Right lobe of liver (tissue), 6 donors: ENCODE measurements around the gene SPTA1. TPM values are rescaled to one million over a fixed set of nuclear protein-coding genes. Genes with fewer than 3 reads are reported as not detected.

Source experiments
- ATAC-seq, 4 donors: fragments of 200-7000 bp; cut with Tn5 transposase; one replicate each; pipeline ENCODE4 v1.9.1; 2020; ENCODE audit warnings: mild to moderate bottlenecking in 4 of 4, moderate library complexity in 4 of 4
- DNase-seq, 3 donors: peaks; one replicate each; pipeline ENCODE4 v3.0.0-alpha.2; 2020
- H3K27ac ChIP-seq, 3 donors: fragments of 200-600 bp; one replicate each; pipeline ENCODE4 v1.8.0; 2022
- H3K27me3 ChIP-seq, 2 donors: fragments of 200-600 bp; one replicate each; pipeline ENCODE4 v1.8.0; 2022
- H3K36me3 ChIP-seq, 4 donors: fragments of 200-600 bp; sonication (generic) in 1 of 4; one replicate each; pipeline versions ENCODE4 v1.5.1 to v1.8.0; 2017 to 2022; ENCODE audit warnings: control low read depth in 1 of 4
- H3K4me1 ChIP-seq, 4 donors: fragments of 200-600 bp; sonication (generic) in 1 of 4; one replicate each; pipeline versions ENCODE4 v1.5.1 to v1.8.0; 2017 to 2022; ENCODE audit warnings: control low read depth in 1 of 4
- H3K4me3 ChIP-seq, 3 donors: fragments of 200-600 bp; one replicate each; pipeline ENCODE4 v1.8.0; 2022
- H3K9me3 ChIP-seq, 4 donors: fragments of 200-600 bp; sonication (generic) in 1 of 4; one replicate each; pipeline versions ENCODE4 v1.5.1 to v1.8.0; 2017 to 2022; ENCODE audit warnings: control low read depth in 1 of 4
- POLR2A ChIP-seq: fragments of 450-650 bp; IDR thresholded peaks from one replicate; pipeline ENCODE4 v1.6.1; 2017; ENCODE audit warnings: antibody characterized with exemption, mild to moderate bottlenecking
- WGBS: methylation state at CpG from one replicate; pipeline ENCODE4 v1.1.6; 2018; ENCODE audit warnings: low coverage, low lambda C conversion rate; ENCODE audit not compliant: insufficient coverage; ENCODE audit errors: missing lambda C conversion rate; 5-methylcytosine and 5-hydroxymethylcytosine counted together
- intact Hi-C, 2 donors: fragments of 100-400 bp; cut with DNase I; formaldehyde crosslinking; loops; one replicate each; pipeline versions ENCODE4 v1.11.2 to v1.14.1; 2022
- total RNA-seq, 6 experiments: library from RNA; depleted of rRNA in 2 of 6; stranded (reverse); fragments of >200 nt in 2 of 6; fragmentation: NEBNext Ultra II Directional in 3 of 6; extraction: Animal tissue kit (Norgen Biotek cat#: 25700) in 3 of 6; gene quantifications; one replicate each; pipeline versions ENCODE4 v1.1.0 to v1.2.4, GENCODE V29; 2016 to 2023
- TF ChIP-seq, protein P1 (sequence below), 4 donors: fragments of 200-600 bp in 3 of 4; fragments of 450-650 bp in 1 of 4; IDR thresholded peaks; one replicate each; pipeline versions ENCODE4 v1.5.1 to v1.8.0; 2016 to 2022; ENCODE audit warnings: antibody characterized with exemption in 4 of 4, mild to moderate bottlenecking in 2 of 4
- donor health status: DM: no; HTN: yes; CAD: no.
- donor health status: DM: no; HTN: no; CAD: no.
- donor health status: DM: no; HTN: no; CAD: no.
- donor health status: DM: no; HTN: yes; CAD: no.
- donor health status: DM: no; HTN: yes; CAD: no.

SPTA1 gene
- total RNA-seq, 6 experiments from 2014 or later: 0.18 to 4.3 (median 1.0) TPM; not detected in 2

DNA sequence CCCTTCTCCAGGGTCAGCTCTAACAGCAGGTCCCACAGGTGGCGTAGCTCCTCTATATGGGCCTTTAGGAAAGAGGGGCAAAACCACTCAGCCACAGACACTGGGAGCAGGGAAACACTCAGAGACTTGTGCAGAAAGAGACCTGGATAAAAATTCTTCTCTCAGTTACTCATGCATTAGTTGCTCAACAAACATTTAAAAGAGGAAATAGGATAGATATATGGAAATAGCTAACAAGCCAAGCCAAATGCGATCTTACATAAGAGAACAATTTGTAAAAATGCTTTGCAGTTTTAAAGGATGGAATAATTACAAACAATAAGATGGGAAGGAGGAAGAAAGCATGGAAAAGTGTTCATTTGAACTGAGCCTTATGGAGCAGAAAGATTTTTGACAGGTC lies 4.9 kb downstream of the SPTA1 start:
- TF ChIP-seq, protein P1, sequence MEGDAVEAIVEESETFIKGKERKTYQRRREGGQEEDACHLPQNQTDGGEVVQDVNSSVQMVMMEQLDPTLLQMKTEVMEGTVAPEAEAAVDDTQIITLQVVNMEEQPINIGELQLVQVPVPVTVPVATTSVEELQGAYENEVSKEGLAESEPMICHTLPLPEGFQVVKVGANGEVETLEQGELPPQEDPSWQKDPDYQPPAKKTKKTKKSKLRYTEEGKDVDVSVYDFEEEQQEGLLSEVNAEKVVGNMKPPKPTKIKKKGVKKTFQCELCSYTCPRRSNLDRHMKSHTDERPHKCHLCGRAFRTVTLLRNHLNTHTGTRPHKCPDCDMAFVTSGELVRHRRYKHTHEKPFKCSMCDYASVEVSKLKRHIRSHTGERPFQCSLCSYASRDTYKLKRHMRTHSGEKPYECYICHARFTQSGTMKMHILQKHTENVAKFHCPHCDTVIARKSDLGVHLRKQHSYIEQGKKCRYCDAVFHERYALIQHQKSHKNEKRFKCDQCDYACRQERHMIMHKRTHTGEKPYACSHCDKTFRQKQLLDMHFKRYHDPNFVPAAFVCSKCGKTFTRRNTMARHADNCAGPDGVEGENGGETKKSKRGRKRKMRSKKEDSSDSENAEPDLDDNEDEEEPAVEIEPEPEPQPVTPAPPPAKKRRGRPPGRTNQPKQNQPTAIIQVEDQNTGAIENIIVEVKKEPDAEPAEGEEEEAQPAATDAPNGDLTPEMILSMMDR (IDR thresholded peaks at IDR 0.05): no peak
- TF ChIP-seq POLR2A: no peak
- Histone ChIP-seq H3K27ac (no peak overlapping the region), H3K4me3 (no peak overlapping the region), H3K27me3 (no peaks in the 10 kb centered on the region), H3K9me3 (no peaks in the 10 kb centered on the region), H3K36me3 (no peaks in the 10 kb centered on the region), H3K4me1 (no peaks in the 10 kb centered on the region)
- ATAC-seq: no peak
- no peak for DNase-seq
- intact Hi-C loops: no loop called here
- 65% methylated on average over 2 of the region's 2 CpGs for WGBS

DNA sequence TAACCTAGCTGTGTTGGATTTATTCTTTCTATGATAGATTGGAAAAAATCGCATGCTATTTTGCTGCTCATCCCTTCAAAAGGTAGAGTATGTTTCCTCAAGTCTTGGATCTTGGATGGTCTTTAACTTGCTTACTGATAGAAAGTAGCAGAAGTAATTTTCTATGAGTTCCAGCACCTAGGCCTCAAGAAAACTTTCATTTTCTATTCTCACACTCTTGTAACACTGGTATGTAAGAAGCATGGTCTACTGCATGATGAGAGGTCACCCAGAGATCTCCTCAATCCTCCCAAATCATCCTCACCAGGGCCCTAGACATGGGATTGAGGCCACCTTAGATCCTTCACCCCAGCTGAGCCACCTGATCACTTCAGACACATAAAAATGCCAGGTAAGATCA lies 7.2 kb downstream of the SPTA1 start:
- no peaks in the 10 kb centered on the region for H3K9me3 ChIP-seq
- H3K36me3 ChIP-seq: no peaks in the 10 kb centered on the region
- H3K27me3 ChIP-seq: peaks cover 0 to 6% of the 10 kb centered on the region in 2 donors
- WGBS: 57% methylated on average over 1 of the region's 1 CpG
- ATAC-seq (no peak), DNase-seq (no peak)
- TF ChIP-seq, protein P1 (IDR thresholded peaks at IDR 0.05): no peak
- no peak for TF ChIP-seq POLR2A
- intact Hi-C loops: no loop called here
- H3K27ac ChIP-seq: no peak overlapping the region
- H3K4me1 ChIP-seq: no peaks in the 10 kb centered on the region
- no peak overlapping the region for H3K4me3 ChIP-seq

DNA sequence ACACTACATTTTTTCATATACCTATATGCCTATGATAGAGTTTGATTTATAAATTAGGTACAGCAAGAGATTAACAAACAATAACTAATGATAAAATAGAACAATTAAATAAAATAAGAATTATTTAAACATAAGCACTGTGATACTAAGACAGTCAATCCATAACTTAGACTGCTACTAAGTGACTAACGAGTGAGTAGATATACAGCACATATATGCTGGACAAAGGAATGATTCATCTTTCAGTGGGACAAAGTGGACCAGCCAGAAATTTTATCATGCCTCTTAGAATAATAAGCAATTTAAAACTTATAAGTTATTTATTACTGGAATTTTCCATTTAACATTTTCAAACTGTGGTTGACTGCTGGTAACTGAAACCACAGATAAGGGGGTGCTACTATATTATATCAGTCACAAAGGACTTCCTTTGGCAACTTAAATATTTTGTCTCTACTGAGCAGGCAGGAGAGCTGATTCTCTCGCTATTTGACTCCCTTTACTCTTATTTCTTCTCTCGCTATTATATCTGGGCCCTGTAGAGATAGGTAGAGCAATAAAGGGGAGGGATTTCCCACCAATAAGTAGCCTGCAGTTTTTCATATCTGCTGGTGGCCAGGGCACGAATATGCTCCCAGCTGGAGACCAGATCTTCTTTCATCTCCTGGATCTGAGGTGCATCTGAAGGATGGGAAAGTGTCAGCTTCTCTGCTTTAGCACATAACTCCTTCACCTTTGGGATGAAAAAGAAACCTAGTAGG lies 10.8 kb downstream of the SPTA1 start:
- H3K36me3 ChIP-seq: no peaks in the 10 kb centered on the region
- H3K4me1 ChIP-seq: no peaks in the 10 kb centered on the region
- DNase-seq: no peak
- H3K27ac ChIP-seq: no peak overlapping the region
- H3K27me3 ChIP-seq: peaks cover 0 to 6% of the 10 kb centered on the region in 2 donors
- no peak for ATAC-seq
- intact Hi-C loops: no loop called here
- 25% methylated on average over 4 of the region's 4 CpGs for WGBS
- no peak overlapping the region for H3K4me3 ChIP-seq
- H3K9me3 ChIP-seq: no peaks in the 10 kb centered on the region
- no peak for TF ChIP-seq POLR2A
- TF ChIP-seq, protein P1 (IDR thresholded peaks at IDR 0.05): no peak

DNA sequence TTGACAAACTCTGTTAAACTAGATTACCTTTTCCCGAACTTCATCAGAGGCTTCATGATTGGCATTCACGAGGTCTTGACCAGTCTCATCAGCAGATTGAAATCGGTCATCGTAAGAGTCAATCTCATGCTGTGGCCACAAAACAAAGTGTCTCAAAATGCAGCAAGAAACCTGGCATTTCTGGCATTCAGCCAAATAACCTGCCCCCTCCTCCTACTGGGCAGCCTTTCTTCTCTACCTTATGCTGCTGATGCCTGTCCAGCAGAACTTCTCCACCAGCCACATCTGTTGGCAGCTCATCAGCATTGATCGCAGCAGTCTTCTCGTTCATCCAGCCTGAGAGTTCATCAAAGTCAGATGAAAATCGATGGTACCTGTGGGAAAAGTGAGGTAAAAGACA lies 12.2 kb downstream of the SPTA1 start:
- no peak overlapping the region for H3K4me3 ChIP-seq
- DNase-seq (no peak), ATAC-seq (no peak)
- H3K27ac ChIP-seq: no peak overlapping the region
- 63% methylated on average over 7 of the region's 7 CpGs for WGBS
- no peaks in the 10 kb centered on the region for H3K36me3 ChIP-seq
- no peaks in the 10 kb centered on the region for H3K9me3 ChIP-seq
- H3K4me1 ChIP-seq: no peaks in the 10 kb centered on the region
- intact Hi-C loops: no loop called here
- TF ChIP-seq POLR2A: no peak
- TF ChIP-seq, protein P1 (IDR thresholded peaks at IDR 0.05): no peak
- peaks cover 0 to 6% of the 10 kb centered on the region in 2 donors for H3K27me3 ChIP-seq
